Astrocyte of the spinal cord (primary cell): ENCODE measurements around the gene FMO1.
"Not testable (repeated sequence)": the region's sequence is repeated elsewhere in the genome, so short reads cannot be mapped to it uniquely, and the experiment has no call there.

Experiments used
- DNase-seq: peaks from one replicate; pipeline ENCODE4 v3.0.0; 2011; ENCODE audit warnings: low read depth, low spot score
- H3K4me3 ChIP-seq: 2 replicates; pipeline ENCODE4 v1.5.1; 2011; ENCODE audit warnings: low read depth, mild to moderate bottlenecking, low read length, moderate library complexity
- in situ Hi-C: cut with HindIII; loops from 2 replicates; pipeline ENCODE4 v1.10.0; 2017; ENCODE audit warnings: low sequenced_read_pairs
- TF ChIP-seq, protein P1 (sequence below): IDR thresholded peaks from 2 replicates; pipeline ENCODE4 v1.5.1; 2012; ENCODE audit warnings: low read depth, mild to moderate bottlenecking, low read length, inconsistent platforms

FMO1 gene

DNA sequence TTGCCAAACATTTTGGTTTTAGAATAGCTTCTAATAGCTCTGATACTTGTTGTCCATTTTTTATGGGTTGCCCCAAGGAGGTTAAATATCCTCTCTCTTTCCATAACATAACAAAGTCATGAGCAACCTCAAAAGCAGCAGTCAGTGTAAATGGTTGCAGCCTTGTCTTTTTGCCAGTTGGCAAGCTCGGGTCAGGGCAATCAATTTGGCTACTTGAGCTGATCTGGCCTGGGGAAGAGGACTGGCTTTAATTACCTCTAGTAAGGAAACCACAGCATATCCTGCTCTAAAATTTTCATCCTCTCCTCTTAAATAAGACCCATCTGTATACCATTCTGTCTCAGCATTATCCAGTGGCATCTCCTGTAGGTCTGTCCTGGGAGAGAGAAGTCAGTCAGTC is 44.5 kb downstream of the FMO1 start:
- DNase-seq: peak; percentile 57
- TF ChIP-seq, protein P1, sequence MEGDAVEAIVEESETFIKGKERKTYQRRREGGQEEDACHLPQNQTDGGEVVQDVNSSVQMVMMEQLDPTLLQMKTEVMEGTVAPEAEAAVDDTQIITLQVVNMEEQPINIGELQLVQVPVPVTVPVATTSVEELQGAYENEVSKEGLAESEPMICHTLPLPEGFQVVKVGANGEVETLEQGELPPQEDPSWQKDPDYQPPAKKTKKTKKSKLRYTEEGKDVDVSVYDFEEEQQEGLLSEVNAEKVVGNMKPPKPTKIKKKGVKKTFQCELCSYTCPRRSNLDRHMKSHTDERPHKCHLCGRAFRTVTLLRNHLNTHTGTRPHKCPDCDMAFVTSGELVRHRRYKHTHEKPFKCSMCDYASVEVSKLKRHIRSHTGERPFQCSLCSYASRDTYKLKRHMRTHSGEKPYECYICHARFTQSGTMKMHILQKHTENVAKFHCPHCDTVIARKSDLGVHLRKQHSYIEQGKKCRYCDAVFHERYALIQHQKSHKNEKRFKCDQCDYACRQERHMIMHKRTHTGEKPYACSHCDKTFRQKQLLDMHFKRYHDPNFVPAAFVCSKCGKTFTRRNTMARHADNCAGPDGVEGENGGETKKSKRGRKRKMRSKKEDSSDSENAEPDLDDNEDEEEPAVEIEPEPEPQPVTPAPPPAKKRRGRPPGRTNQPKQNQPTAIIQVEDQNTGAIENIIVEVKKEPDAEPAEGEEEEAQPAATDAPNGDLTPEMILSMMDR: no peak
- in situ Hi-C loops: no loop called here
- H3K4me3 ChIP-seq: no peak overlapping the region

DNA sequence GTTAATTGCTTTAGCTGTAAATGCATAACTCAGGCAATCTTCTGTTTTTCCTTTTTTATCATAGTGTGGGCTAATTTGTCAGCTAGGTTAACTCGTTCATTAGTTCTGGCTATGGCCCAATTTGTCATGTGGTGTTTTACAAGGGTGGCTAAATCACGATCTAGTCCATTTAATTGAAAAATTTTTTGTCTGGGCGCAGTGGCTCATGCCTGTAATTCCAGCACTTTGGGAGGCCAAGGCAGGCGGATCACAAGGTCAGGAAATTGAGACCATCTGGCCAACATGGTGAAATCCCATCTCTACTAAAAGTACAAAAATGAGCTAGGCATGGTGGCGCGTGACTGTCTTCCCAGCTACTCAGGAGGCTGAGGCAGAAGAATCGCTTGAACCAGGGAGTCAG is 47.1 kb downstream of the FMO1 start:
- in situ Hi-C loops, H3K4me3 ChIP-seq, DNase-seq: not testable (repeated sequence)

DNA sequence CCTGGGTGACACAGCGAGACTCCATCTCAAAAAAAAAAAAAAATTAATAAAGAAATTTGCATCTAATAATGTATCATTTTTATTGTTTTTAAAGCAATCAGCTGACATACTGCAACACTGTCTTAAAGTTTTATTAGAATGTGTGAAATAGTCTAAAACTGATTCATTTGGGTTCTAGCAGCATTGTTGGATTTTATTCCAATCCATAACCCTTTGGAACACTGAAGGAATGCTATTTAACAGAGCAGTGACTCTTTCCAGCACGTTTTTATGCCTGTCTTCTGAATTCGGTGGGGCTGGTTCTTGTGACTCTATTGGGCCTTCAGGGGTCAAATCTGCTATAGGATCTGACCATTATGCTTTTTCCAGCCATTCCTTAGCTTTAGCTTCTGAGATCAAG is 47.5 kb downstream of the FMO1 start:
- TF ChIP-seq, protein P1: no peak
- in situ Hi-C loops: no loop called here
- DNase-seq: no peak
- H3K4me3 ChIP-seq: no peak overlapping the region

DNA sequence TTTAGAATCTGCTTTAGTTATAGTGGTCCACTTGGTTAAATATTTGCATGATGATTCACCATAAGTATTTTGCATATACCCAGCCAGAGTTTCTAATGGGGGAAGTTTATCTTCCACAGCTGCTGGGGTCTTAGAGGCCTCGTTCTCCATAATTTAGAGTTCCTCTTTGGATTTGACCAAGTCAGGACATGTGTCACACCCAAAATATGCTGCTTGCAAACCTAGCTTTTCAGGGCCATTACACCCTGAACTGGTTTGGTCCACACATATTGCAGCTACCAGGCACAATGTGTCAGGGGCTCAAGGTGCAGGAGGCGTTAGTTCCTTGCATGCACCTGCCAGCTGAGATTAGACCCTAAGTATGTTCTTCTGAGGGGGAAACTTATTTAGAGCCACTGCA is 48.6 kb downstream of the FMO1 start:
- TF ChIP-seq, protein P1: no peak
- no peak overlapping the region for H3K4me3 ChIP-seq
- in situ Hi-C loops: no loop called here
- DNase-seq: no peak

DNA sequence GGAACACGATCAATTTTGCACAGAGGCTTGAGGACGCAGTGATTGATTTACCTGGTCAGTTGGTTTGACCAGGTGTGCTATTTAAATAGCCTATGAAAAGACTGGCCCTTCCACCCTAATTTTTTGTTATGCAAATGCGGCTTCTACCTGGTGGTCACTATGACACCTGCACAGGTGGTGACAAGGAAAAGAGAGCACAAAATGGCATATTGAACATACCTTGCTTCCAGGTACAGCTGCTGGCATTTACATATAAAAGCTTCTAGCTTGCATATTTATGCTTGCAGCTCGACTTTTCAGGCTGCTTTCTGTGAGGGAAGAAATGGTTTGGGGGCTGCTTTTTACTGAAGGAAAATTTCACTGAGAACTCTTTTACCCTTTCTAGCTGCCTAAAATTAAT is 50.4 kb downstream of the FMO1 start:
- in situ Hi-C loops: no loop called here
- DNase-seq: no peak
- TF ChIP-seq, protein P1: no peak
- H3K4me3 ChIP-seq: no peak overlapping the region

DNA sequence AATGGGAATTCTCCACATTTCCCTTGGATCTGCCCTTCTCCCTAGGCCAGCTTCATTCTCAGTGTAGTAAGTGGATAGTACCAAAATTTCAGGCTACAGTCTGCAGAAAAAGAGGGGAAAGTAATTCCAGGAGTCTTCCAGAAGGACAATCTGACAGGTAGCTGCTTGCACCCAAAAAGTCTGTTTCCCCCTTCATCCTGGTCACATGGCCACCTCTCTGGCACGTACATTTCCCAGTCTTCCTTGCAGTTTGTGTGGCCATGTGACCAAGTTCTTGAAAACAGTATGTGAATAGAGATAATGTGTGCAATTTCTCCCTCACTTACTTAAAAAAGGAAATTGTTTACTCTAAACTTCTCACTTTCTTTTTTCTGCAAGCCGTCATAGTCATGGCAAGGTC is 51.0 kb downstream of the FMO1 start:
- no peak for DNase-seq
- TF ChIP-seq, protein P1: no peak
- in situ Hi-C loops: no loop called here
- H3K4me3 ChIP-seq: no peak overlapping the region

DNA sequence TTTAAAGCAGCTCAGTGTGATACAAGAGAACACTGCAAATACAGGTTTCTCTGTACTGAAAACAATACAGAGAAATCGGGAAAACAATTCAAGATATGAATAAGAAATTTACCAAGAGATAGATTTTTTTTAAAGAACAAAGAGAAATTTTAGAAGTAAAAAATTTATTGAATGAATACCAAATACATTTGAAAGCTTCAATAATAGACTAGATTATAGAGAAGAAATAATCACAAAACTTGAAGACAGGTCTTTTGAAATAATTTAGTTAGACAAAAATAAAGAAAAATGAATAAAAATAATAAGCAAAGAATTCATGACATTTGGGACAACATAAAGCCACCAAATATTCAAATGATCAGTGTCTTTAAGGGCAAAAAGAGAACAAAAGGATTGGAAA is 52.1 kb downstream of the FMO1 start:
- TF ChIP-seq, protein P1: no peak
- H3K4me3 ChIP-seq: no peak overlapping the region
- in situ Hi-C loops: no loop called here
- no peak for DNase-seq
